Left lung (tissue), 10 donors: ENCODE measurements around the gene MYBPC3. TPM values are rescaled to one million over a fixed set of nuclear protein-coding genes. Genes with fewer than 3 reads are reported as not detected.
"Not testable (repeated sequence)": the region's sequence is repeated elsewhere in the genome, so short reads cannot be mapped to it uniquely, and the experiment has no call there.

Source experiments
- ATAC-seq: fragments of 200-7000 bp; cut with Tn5 transposase; one replicate; pipeline ENCODE4 v1.9.1; 2020; ENCODE audit warnings: moderate library complexity
- DNase-seq, 4 donors: peaks; one replicate each; pipeline ENCODE4 v3.0.0-alpha.2; 2013 to 2020
- H3K27ac ChIP-seq, 2 donors: fragments of 200-600 bp; sonication (generic) in 1 of 2; one replicate each; pipeline versions ENCODE4 v1.5.0 to v1.8.0; 2020 to 2021
- H3K27me3 ChIP-seq, 2 donors: fragments of 200-600 bp; sonication (generic) in 1 of 2; one replicate each; pipeline versions ENCODE4 v1.5.0 to v1.8.0; 2020 to 2021
- H3K36me3 ChIP-seq, 2 donors: fragments of 200-600 bp; sonication (generic) in 1 of 2; one replicate each; pipeline versions ENCODE4 v1.5.0 to v1.8.0; 2020 to 2021
- H3K4me1 ChIP-seq, 2 donors: fragments of 200-600 bp; one replicate each; pipeline ENCODE4 v1.8.0; 2021
- H3K4me3 ChIP-seq, 2 donors: fragments of 200-600 bp; sonication (generic) in 1 of 2; one replicate each; pipeline versions ENCODE4 v1.5.0 to v1.8.0; 2020 to 2021; ENCODE audit warnings: mild to moderate bottlenecking in 1 of 2
- H3K9me3 ChIP-seq, 2 donors: fragments of 200-600 bp; sonication (generic) in 1 of 2; one replicate each; pipeline versions ENCODE4 v1.5.0 to v1.8.0; 2020 to 2021
- CTCF ChIP-seq, 2 donors: fragments of 200-600 bp; sonication (generic) in 1 of 2; IDR thresholded peaks; one replicate each; pipeline versions ENCODE4 v1.5.0 to v1.8.0; 2021; ENCODE audit warnings: antibody characterized with exemption in 2 of 2
- intact Hi-C, 2 donors: fragments of 100-400 bp; cut with DNase I; formaldehyde crosslinking; loops; one replicate each; pipeline versions ENCODE4 v1.11.2 to v1.14.2; 2022
- polyA plus RNA-seq, 6 donors: library from polyadenylated mRNA; unstranded; fragments of 120-200 nt; gene quantifications; one replicate each; pipeline ENCODE4 v1.2.1, GENCODE V29; 2013; ENCODE audit not compliant: insufficient read length in 6 of 6
- total RNA-seq, 2 donors: library from RNA; stranded (reverse); fragmentation: NEBNext Ultra II Directional; extraction: Animal tissue kit (Norgen Biotek cat#: 25700); gene quantifications; one replicate each; pipeline ENCODE4 v1.2.1, GENCODE V29; 2021
- donor health status: DM: no; HTN: yes; CAD: no.
- donor health status: DM: no; HTN: no; CAD: no.

The MYBPC3 gene
- total and polyA plus RNA-seq, 8 donors, result 0.06 to 2.0 (median 0.25) TPM; not detected in 3

- Histone ChIP-seq H3K4me3 (no peak overlapping the region), H3K27me3 (no peaks in the 10 kb centered on the region), H3K9me3 (no peaks in the 10 kb centered on the region), H3K4me1 (no peaks in the 10 kb centered on the region), H3K27ac (no peak overlapping the region), H3K36me3 (peaks cover 0 to 30% of the 10 kb centered on the region in 2 donors)
- intact Hi-C loops, result no loop called here
- DNase-seq, result no peak
- ATAC-seq, result no peak
- no peak for TF ChIP-seq CTCF (IDR thresholded peaks at IDR 0.05)
These were observed 13.9 kb downstream of the MYBPC3 start for GRCh38 chr11:47338396-47339241.

GRCh38 chr11:47337229-47337924 is 15.1 kb downstream of the MYBPC3 start:
- Histone ChIP-seq H3K4me3 (no peak overlapping the region), H3K9me3 (no peaks in the 10 kb centered on the region), H3K27me3 (no peaks in the 10 kb centered on the region), H3K27ac (no peak overlapping the region), H3K4me1 (no peaks in the 10 kb centered on the region), H3K36me3 (peaks cover 0 to 37% of the 10 kb centered on the region in 2 donors)
- ATAC-seq (no peak), DNase-seq (no peak)
- intact Hi-C loops, result no loop called here
- TF ChIP-seq CTCF (IDR thresholded peaks at IDR 0.05), result no peak

- Histone ChIP-seq H3K36me3 (peaks cover 0 to 33% of the 10 kb centered on the region in 2 donors), H3K27ac (no peak overlapping the region), H3K4me1 (no peaks in the 10 kb centered on the region), H3K27me3 (no peaks in the 10 kb centered on the region), H3K9me3 (no peaks in the 10 kb centered on the region), H3K4me3 (no peak overlapping the region)
- intact Hi-C loops, result no loop called here
- TF ChIP-seq CTCF (IDR thresholded peaks at IDR 0.05), result no peak
- DNase-seq (no peak), ATAC-seq (no peak)
These were observed 15.9 kb downstream of the MYBPC3 start for GRCh38 chr11:47336595-47336994.

- no peaks in the 10 kb centered on the region for H3K9me3 ChIP-seq
- H3K27ac ChIP-seq, result no peak overlapping the region
- intact Hi-C loops, result no loop called here
- ATAC-seq (no peak), DNase-seq (no peak)
- H3K27me3 ChIP-seq, result no peaks in the 10 kb centered on the region
- peaks cover 0 to 30% of the 10 kb centered on the region in 2 donors for H3K36me3 ChIP-seq
- no peak overlapping the region for H3K4me3 ChIP-seq
- H3K4me1 ChIP-seq, result no peaks in the 10 kb centered on the region
- no peak for TF ChIP-seq CTCF (IDR thresholded peaks at IDR 0.05)
These were observed 16.8 kb downstream of the MYBPC3 start for GRCh38 chr11:47335733-47336132.

GRCh38 chr11:47334699-47335411 is 17.6 kb downstream of the MYBPC3 start:
- H3K27me3 ChIP-seq, intact Hi-C loops: not testable (repeated sequence)

More at GRCh38 chr11:47334699-47335411, 17.6 kb downstream of the MYBPC3 start:
- not testable (repeated sequence) for DNase-seq, ATAC-seq, H3K9me3 ChIP-seq, H3K4me1 ChIP-seq, H3K27ac ChIP-seq, H3K4me3 ChIP-seq
- H3K36me3 ChIP-seq, result peaks cover 0 to 30% of the 10 kb centered on the region in 2 donors
